ENCODE measurements around the gene TSR2.

TSR2 gene

GRCh38 chrX:54430519-54430918 lies 9.7 kb upstream of the TSR2 start (continued):
- TF ChIP-seq ZNF473 (tag by site-specific recombination; IDR thresholded peaks at IDR 0.05) (no peak), ZNF654 (tag by site-specific recombination; IDR thresholded peaks at IDR 0.05; ENCODE audit: low read depth) (no peak)

DNA sequence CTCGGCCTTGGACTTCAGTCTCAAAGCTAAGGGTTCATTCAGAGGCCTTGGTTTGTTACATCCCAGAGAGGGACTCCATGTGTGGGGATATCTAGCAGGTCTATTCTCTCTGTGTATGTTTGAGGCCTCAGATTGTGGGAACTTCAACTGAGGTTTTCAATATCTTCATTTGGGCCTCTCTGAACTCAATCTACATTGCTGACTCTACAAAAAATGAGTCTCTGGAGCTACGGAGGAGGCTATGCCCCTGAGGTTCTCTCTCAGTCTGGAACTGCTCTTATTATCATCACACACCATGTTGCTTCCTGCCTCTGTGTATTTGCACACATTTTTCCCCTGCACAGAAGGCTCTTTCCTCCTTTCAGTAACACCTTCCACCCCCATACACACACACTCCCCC lies 5.1 kb upstream of the TSR2 start:
- TF ChIP-seq ZSCAN23 (tag by site-specific recombination; IDR thresholded peaks at IDR 0.05) (no peak), ZNF777 (tag by site-specific recombination; IDR thresholded peaks at IDR 0.05; ENCODE audit: borderline replicate concordance) (no peak), MZF1 (tag by site-specific recombination; IDR thresholded peaks at IDR 0.05; ENCODE audit: borderline replicate concordance) (no peak), KLF9 (tag by site-specific recombination; IDR thresholded peaks at IDR 0.05; ENCODE audit: low read depth) (no peak), ZNF544 (tag by site-specific recombination; IDR thresholded peaks at IDR 0.05) (no peak), ZNF155 (tag by site-specific recombination; IDR thresholded peaks at IDR 0.05) (no peak), ZNF16 (tag by site-specific recombination; IDR thresholded peaks at IDR 0.05; ENCODE audit: low read depth) (no peak), KLF8 (tag by site-specific recombination; IDR thresholded peaks at IDR 0.05) (no peak), ZNF549 (tag by site-specific recombination; IDR thresholded peaks at IDR 0.05) (no peak), ZNF514 (tag by site-specific recombination; IDR thresholded peaks at IDR 0.05) (no peak), ZBTB21 (tag by site-specific recombination; IDR thresholded peaks at IDR 0.05) (no peak), REPIN1 (tag by site-specific recombination; IDR thresholded peaks at IDR 0.05; ENCODE audit: low read depth) (no peak), ZNF530 (tag by site-specific recombination; IDR thresholded peaks at IDR 0.05; ENCODE audit: low read depth) (no peak), ZNF350 (tag by site-specific recombination; IDR thresholded peaks at IDR 0.05) (no peak)
- TF ChIP-seq, protein P1, sequence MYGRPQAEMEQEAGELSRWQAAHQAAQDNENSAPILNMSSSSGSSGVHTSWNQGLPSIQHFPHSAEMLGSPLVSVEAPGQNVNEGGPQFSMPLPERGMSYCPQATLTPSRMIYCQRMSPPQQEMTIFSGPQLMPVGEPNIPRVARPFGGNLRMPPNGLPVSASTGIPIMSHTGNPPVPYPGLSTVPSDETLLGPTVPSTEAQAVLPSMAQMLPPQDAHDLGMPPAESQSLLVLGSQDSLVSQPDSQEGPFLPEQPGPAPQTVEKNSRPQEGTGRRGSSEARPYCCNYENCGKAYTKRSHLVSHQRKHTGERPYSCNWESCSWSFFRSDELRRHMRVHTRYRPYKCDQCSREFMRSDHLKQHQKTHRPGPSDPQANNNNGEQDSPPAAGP (tag by site-specific recombination; IDR thresholded peaks at IDR 0.05) = no peak
- TF ChIP-seq, protein P2, sequence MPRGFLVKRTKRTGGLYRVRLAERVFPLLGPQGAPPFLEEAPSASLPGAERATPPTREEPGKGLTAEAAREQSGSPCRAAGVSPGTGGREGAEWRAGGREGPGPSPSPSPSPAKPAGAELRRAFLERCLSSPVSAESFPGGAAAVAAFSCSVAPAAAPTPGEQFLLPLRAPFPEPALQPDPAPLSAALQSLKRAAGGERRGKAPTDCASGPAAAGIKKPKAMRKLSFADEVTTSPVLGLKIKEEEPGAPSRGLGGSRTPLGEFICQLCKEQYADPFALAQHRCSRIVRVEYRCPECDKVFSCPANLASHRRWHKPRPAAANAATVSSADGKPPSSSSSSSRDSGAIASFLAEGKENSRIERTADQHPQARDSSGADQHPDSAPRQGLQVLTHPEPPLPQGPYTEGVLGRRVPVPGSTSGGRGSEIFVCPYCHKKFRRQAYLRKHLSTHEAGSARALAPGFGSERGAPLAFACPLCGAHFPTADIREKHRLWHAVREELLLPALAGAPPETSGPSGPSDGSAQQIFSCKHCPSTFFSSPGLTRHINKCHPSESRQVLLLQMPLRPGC (tag by site-specific recombination; IDR thresholded peaks at IDR 0.05) = no peak
- H3K9me3 ChIP-seq (ENCODE audit: control insufficient read depth, insufficient read depth, low read depth, low read length) = no peaks in the 10 kb centered on the region
- POLR2A ChIA-PET = no interaction called here
- H3K4me1 ChIP-seq (ENCODE audit: control insufficient read depth, insufficient read depth, low read length) = no peaks in the 10 kb centered on the region
- H3K36me3 ChIP-seq (ENCODE audit: control insufficient read depth in 2 of 2, insufficient read depth in 1 of 2, low read length in 2 of 2) = no peaks in the 10 kb centered on the region
- no peak overlapping the region for H3K27ac ChIP-seq (ENCODE audit: extremely low read depth, low read depth, low read length)
- CTCF ChIA-PET = interaction anchor here (0.5 to 0.6 kb wide), 2 partner anchors 50 to 1020 kb away, joined by 3 to 4 read pairs; no protein-coding TSS in a partner anchor
- no peak overlapping the region for H3K4me3 ChIP-seq (ENCODE audit: low read depth, low read length)

- no peaks in the 10 kb centered on the region for H3K9me3 ChIP-seq (ENCODE audit: control insufficient read depth, insufficient read depth, low read depth, low read length)
- peaks cover 3 to 56% of the 10 kb centered on the region in 2 experiments; a peak in 2 of 3 replicates for H3K36me3 ChIP-seq (ENCODE audit: control insufficient read depth in 2 of 2, insufficient read depth in 1 of 2, low read length in 2 of 2)
- no peak overlapping the region for H3K27ac ChIP-seq (ENCODE audit: extremely low read depth, low read depth, low read length)
- CTCF ChIA-PET = interaction anchor here (0.6 kb wide), 2 partner anchors 9 to 10 kb away, joined by 3 to 4 read pairs; no protein-coding TSS in a partner anchor
- H3K4me1 ChIP-seq (ENCODE audit: control insufficient read depth, insufficient read depth, low read length) = no peaks in the 10 kb centered on the region
- POLR2A ChIA-PET = no interaction called here
- H3K4me3 ChIP-seq (ENCODE audit: low read depth, low read length) = no peak overlapping the region
- TF ChIP-seq PRDM2 (tag by site-specific recombination; IDR thresholded peaks at IDR 0.05; ENCODE audit: borderline replicate concordance) (no peak), ZNF624 (tag by site-specific recombination; IDR thresholded peaks at IDR 0.05) (no peak), ZNF416 (tag by site-specific recombination; IDR thresholded peaks at IDR 0.05) (no peak), ZNF391 (tag by site-specific recombination; IDR thresholded peaks at IDR 0.05; ENCODE audit: borderline replicate concordance, low read depth) (no peak), IKZF3 (tag by site-specific recombination; IDR thresholded peaks at IDR 0.05) (no peak), ZNF112 (tag by site-specific recombination; IDR thresholded peaks at IDR 0.05) (no peak), ZNF626 (tag by site-specific recombination; IDR thresholded peaks at IDR 0.05) (no peak), SP7 (tag by site-specific recombination; IDR thresholded peaks at IDR 0.05) (no peak), ZNF747 (tag by site-specific recombination; IDR thresholded peaks at IDR 0.05) (no peak)
Observed at GRCh38 chrX:54442790-54443189, 2.6 kb downstream of the TSR2 start.
